GM12872 (cell line): Measurements from ENCODE around the gene CHST3.

Experiments
- CTCF ChIP-seq: IDR thresholded peaks from 3 replicates; pipeline ENCODE4 v1.5.1; 2011; ENCODE audit warnings: low read depth, mild to moderate bottlenecking, low read length, moderate library complexity; ENCODE audit not compliant: insufficient read depth

CHST3 gene

GRCh38 chr10:72020914-72021809 lies 57.0 kb downstream of the CHST3 start:
- no peak for TF ChIP-seq CTCF

- TF ChIP-seq CTCF = no peak
Observed at GRCh38 chr10:72022228-72022627, 58.0 kb downstream of the CHST3 start.

- no peak for TF ChIP-seq CTCF
Observed at GRCh38 chr10:72024596-72024995, 60.4 kb downstream of the CHST3 start.

DNA sequence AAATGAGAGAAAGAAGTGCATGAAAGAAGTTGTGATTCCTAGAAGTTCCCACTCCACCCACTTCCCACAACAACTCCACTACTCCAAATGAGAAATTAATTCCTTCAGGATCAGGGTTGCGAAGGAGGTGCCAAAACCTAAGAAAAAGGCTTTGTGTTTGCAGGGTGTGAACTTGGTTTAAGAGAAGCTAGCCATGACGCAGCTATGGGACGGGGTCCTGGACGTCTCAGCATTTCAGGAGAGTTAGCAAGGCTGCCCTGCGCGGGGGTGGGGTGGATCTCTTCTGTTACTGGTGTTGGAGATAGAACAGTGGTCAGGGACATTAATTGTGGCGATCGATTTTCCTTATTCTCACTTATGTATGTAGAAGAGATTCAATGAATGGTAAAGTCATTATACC lies 61.2 kb downstream of the CHST3 start:
- no peak for TF ChIP-seq CTCF

DNA sequence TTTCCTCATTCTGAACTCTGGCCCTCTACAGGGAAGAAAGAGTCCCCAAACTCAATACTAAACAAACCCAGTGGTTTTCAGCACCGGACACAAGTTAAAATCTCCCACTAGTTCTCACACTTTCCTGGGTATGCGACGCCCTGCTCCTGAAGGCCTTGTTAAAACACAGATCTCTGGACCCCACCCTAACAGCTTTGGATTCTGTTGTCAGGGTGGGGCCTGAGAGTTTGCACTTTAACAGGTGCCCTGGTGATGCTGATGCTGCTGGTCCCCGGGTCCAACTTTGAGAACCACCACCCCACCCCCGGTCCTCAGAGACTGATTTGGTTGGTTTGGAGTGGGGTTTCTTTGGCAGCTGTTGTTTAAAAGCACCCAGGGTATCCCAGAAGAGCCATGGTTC lies 61.6 kb downstream of the CHST3 start:
- no peak for TF ChIP-seq CTCF

GRCh38 chr10:72026278-72027111 lies 62.3 kb downstream of the CHST3 start:
- no peak for TF ChIP-seq CTCF

- TF ChIP-seq CTCF = no peak
Observed at GRCh38 chr10:72027498-72027897, 63.3 kb downstream of the CHST3 start.
